NCI-H69 (cell line): ENCODE measurements around the gene UGT1A8.
"Not testable (repeated sequence)": the region's sequence is repeated elsewhere in the genome, so short reads cannot be mapped to it uniquely, and the experiment has no call there.

Experiments used
- DNase-seq: peaks from one replicate; lab custom pipeline; 2025; lab: John Stamatoyannopoulos, UW

The UGT1A8 gene

GRCh38 chr2:233639860-233640259 lies 22.4 kb downstream of the UGT1A8 start:
- no peak for DNase-seq

- peak; percentile 1 for DNase-seq
Measured at GRCh38 chr2:233643128-233643527, 25.7 kb downstream of the UGT1A8 start.

DNA sequence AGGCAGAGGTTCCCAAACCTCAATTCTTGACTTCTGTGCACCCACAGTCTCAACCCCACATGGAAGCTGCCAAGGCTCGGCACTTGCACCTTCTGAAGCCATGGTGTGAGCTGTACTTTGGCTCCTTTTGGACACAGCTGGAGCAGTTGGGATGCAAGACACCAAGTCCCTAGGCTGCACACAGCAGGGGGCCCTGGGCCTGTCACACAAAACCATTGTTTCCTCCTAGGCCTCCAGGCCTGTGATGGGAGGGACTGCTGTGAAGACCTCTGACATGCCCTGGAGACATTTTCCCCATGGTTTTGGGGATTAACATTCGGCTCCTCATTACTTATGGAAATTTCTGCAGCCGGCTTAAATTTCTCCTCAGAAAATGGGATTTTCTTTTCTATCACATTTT lies 28.6 kb downstream of the UGT1A8 start:
- not testable (repeated sequence) for DNase-seq

DNA sequence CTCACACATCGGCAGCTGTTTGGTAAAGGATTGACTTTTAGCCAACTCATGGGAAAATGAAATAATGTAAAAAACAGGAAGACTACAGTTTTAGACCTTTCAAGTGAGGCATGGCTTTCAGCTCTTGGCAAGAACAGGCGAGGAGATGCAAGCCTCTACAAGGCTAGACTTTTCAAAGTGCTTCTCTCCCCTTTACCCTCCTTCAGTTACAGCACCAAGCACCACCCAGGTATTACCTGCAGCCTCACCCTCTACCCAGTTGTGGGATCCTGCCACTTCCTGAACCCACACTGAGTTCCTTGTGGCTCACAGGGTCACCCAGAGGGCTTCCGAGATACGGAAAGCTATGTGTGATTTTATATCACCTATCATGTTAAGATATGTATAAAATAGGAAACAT lies 33.5 kb downstream of the UGT1A8 start:
- DNase-seq: no peak

- no peak for DNase-seq
Measured at GRCh38 chr2:233651430-233651829, 34.0 kb downstream of the UGT1A8 start.

DNA sequence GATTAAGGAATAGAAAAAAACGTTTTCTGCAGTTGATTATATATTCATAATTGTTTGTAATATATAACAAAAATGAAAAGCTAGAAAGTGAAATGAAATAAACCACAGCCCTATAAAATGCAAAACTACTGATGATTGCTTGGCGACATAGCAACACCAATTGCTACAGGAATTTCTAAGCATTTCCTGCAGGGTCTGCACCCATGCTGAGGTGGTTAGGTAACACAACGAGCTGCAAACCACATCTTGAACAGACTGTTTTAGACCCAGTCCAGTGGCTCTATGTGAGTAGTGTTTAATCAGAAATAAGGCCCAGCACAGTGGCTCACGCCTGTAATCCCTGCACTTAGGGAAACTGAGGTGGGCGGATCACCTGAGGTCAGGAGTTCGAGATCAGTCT lies 37.1 kb downstream of the UGT1A8 start:
- no peak for DNase-seq

GRCh38 chr2:233655043-233655442 lies 37.6 kb downstream of the UGT1A8 start:
- DNase-seq: no peak

- not testable (repeated sequence) for DNase-seq
Measured at GRCh38 chr2:233655943-233656342, 38.5 kb downstream of the UGT1A8 start.

DNA sequence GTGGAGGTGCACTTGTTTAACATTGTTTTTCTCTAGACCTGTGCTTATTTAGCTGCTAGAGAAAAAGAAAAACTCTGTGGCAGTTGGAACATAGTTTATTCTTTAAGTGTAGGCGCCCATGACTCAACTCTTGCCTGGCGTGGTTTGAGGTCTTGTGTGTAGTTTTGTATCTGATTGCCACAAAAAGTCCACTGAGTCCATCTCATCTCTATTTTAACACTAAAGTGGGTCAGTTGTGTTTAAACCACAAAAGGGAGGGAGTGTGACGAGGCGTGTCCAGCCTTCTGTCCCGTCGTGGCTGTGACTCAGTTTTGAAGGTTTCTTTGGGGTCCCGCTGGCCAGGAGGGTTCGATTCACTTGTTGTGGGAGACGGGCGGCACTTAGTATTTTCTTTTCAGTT lies 39.0 kb downstream of the UGT1A8 start:
- DNase-seq: no peak

- no peak for DNase-seq
Measured at GRCh38 chr2:233658610-233659009, 41.2 kb downstream of the UGT1A8 start.

DNA sequence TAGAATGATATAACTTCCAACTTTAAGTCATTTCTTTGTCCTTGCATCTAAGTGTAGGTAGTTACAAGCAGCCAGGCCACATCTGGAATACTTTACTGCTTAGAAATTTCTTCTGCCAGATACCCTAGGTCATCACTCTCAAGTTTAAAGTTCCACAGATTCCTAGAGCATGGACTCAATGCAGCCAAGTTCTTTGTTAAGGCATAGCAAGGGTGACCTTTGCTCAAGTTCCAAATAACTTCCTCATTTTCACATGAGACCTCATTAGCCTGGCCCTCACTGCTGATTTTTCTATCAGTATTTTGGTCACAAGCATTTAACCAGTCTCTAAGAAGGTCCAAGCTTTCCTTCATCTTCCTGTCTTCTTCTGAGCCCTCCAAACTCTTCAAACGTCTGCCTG lies 46.5 kb downstream of the UGT1A8 start:
- DNase-seq: no peak

DNA sequence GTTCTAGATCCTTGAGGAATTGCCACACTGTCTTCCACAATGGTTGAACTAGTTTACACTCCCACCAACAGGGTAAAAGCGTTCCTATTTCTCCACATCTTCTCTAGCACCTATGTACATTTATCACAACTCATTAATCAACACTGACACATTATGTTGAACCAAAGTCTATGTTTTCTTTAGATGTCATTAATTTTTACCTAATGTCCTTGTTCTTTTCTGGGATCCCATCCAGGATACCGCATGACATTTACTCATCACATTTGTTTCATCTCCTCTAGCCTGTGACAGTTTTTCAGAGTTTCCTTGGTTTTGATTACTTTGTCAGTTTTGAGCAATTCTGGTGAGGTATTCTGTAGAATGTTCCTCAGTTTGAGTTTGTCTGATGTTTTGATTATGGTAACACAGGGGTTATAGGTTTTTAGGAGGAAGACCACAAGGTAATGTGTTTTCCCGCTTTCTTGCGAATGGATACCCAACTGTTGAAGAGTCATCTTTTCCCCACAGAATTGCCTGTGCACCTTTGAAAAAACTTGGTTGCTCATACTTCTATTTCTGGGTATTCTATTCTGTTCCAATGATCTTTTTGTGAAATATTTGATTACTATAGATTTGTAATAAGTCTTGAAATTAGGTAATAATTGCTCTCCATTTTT lies 51.3 kb downstream of the UGT1A8 start:
- no peak for DNase-seq

DNA sequence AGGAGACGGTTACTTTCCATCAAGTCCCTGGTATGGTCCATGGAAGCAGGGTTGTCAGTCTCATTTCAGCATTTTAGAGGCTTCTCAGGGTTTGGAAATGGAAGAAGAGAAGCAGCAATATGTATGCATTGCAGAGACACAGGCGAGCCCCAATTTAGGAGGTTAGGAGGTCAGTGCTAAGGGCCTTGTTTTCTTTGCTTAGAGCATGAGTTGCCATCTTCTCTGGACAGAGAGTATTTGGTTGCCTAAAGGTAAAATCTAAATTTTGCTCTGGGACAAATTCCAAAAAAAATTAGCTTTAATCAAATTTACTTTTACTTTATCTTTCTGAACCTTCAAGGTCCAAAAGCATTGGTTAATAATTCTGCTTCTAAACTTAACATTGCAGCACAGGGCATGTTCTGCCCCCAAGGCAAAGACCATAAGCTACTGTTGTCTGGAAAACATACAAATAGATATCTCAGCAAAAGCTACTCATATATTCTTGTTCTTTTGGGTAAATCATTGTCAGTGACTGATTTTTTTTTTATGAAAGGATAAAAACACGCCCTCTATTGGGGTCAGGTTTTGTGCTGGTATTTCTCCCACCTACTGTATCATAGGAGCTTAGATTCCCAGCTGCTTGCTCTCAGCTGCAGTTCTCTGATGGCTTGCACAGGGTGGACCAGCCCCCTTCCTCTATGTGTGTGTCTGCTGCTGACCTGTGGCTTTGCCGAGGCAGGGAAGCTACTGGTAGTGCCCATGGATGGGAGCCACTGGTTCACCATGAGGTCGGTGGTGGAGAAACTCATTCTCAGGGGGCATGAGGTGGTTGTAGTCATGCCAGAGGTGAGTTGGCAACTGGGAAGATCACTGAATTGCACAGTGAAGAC lies 54.1 kb downstream of the UGT1A8 start, which contains the start of gene UGT1A9:
TSS of gene UGT1A9 (plus strand) at position 609 of the 872 bp plus-strand sequence. CDS start at position 646, 37 bp downstream.
- no peak for DNase-seq

- no peak for DNase-seq
Measured at GRCh38 chr2:233672886-233673285, 55.5 kb downstream of the UGT1A8 start.

GRCh38 chr2:233673896-233674295 lies 56.5 kb downstream of the UGT1A8 start:
- no peak for DNase-seq

GRCh38 chr2:233674314-233674713 lies 56.9 kb downstream of the UGT1A8 start:
- DNase-seq: no peak

DNA sequence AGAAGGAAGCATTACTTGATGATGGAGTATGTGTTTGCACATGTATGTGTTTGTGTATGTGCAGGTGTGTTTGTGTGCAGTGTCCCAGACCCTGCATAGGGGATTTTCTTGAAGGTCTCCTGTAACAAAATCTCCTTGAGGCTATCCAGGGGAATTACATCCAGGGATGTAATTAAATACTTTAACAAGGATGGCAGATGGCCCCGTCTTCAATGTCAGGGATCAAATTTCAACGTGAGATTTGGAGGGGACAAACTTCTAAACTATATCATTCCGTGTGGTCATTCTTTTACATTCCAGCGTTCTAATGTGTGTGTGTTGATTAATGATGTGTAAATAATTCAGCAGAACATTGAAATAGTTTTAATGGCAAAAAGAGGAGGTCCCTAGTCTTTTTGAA lies 57.6 kb downstream of the UGT1A8 start:
- DNase-seq: peak; percentile 43

GRCh38 chr2:233676046-233676445 lies 58.6 kb downstream of the UGT1A8 start:
- no peak for DNase-seq

GRCh38 chr2:233679196-233679595 lies 61.8 kb downstream of the UGT1A8 start:
- DNase-seq: no peak

DNA sequence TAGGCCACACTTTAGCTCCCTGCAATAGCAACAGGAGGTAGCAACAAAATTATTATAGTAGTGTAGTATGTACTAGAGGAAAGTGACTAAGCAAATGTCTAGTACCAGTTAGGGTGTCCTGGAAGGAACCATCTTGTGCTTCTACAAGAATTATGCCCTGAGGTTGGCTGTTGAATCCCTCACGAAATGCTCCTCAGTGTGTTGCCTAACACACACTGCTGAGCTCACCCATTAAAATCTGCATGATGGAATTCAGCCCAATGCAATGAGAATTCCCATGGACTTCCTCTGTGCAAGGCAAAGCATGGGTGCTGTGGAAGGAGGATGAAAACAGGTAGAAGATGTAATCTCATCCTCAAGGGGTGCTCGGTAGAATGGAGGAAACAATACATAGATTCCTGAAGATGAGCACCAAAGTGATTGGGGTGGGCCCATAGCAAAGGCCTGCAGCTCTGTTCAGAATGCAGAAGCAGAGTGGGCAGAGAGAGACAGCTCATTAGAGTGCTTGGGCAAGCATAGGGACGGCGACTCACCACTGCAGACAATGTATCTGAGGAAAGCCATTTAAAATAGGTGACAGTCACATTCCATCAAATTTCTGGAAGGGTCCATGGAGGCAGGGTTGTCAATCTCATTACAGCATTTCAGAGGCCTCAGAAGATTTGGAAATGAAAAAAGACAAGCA lies 63.1 kb downstream of the UGT1A8 start:
- no peak for DNase-seq

DNA sequence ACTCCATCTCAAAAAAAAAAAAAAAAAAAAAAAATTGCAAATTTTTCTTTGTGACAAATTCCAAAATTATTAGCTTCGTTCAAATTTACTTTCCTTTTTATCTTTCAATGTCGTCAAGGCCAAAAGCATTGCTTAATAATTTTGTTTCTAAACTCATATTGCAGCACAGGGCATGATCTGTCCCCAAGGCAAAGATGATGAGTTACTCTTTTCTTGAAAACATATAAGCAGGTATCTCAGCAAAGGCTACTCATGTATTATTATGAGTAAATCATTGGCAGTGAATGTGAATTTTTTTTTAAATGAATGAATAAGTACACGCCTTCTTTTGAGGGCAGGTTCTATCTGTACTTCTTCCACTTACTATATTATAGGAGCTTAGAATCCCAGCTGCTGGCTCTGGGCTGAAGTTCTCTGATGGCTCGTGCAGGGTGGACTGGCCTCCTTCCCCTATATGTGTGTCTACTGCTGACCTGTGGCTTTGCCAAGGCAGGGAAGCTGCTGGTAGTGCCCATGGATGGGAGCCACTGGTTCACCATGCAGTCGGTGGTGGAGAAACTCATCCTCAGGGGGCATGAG lies 64.2 kb downstream of the UGT1A8 start, which contains the start of gene UGT1A7:
TSS of gene UGT1A7 (plus strand) at position 381 of the 579 bp plus-strand sequence. CDS start at position 418, 37 bp downstream.
- DNase-seq: no peak

GRCh38 chr2:233684640-233685039 lies 67.2 kb downstream of the UGT1A8 start:
- no peak for DNase-seq
